NCI-H2107 treated with DMSO at 0.1 percent for 48 hours (cell line): ENCODE data around the gene NPAS1.
"Not testable (repeated sequence)": the region's sequence is repeated elsewhere in the genome, so short reads cannot be mapped to it uniquely, and the experiment has no call there.

Experiments
- DNase-seq: peaks from one replicate; lab custom pipeline; 2025; ENCODE audit not compliant: unreplicated experiment; lab: John Stamatoyannopoulos, UW

Gene NPAS1

DNA sequence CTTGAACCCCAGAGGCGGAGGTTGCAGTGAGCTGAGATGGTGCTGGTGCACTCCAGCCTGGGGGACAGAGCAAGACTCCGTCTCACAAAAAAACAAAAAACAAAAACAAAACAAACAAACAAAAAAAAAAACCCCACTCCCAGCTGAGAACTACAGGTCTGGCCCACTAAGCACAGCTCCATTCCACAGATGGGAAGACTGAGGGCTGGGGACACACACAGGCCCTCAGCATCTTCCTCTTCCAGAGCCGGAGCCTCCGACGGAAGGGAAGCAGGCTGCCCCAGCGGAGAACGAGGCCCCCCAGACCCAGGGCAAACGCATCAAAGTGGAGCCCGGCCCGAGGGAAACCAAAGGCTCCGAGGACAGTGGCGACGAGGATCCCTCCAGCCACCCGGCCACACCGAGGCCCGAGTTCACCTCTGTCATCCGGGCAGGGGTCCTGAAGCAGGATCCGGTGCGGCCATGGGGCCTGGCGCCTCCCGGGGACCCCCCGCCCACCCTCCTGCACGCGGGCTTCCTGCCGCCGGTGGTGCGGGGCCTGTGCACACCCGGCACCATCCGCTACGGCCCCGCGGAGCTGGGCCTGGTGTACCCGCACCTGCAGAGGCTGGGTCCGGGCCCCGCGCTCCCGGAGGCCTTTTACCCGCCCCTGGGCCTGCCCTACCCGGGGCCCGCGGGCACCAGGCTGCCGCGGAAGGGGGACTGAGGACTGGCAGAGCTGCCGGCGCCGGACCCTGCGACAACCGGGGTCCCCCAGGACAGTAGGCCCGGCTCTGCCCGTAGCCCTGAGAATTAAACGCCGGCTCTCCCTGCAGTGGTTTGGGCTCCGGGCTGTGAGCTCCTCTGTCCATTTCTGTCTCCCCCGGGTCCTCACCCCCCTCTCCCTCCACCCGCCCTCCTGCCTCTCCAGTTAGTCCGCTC lies 25.6 kb downstream of the NPAS1 start:
- no peak for DNase-seq

DNA sequence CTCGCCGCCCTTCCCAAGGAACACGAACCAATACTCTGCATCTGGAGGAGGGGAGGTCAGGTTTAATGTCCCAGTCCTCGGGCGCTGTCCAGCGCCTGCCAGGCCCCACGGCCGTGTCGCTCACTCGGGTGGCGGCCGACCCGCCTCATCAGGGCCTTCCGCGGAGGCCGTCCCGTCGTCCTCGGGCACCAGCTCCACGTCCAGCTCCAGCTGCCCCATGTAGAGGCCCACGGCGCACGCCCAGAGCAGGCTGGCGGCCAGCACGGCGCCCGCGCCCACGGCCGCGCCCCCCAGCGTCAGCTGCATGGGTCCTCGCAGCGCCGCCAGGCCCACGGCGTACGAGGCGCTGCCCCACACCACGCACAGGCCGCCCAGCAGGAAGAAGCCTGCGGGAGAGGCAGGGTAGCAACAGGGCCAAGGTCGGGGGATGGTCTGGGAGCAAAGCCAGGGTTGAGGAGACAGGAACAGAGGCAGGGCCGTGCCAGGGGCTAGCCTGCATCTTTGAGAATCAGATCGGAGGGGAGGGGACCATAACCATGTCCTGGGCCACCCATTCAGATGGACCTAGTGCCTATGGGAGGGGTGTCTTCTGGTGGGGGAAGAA lies 26.3 kb downstream of the NPAS1 start:
- no peak for DNase-seq

- no peak for DNase-seq
Measured at GRCh38 chr19:47047272-47047762, 27.7 kb downstream of the NPAS1 start.

DNA sequence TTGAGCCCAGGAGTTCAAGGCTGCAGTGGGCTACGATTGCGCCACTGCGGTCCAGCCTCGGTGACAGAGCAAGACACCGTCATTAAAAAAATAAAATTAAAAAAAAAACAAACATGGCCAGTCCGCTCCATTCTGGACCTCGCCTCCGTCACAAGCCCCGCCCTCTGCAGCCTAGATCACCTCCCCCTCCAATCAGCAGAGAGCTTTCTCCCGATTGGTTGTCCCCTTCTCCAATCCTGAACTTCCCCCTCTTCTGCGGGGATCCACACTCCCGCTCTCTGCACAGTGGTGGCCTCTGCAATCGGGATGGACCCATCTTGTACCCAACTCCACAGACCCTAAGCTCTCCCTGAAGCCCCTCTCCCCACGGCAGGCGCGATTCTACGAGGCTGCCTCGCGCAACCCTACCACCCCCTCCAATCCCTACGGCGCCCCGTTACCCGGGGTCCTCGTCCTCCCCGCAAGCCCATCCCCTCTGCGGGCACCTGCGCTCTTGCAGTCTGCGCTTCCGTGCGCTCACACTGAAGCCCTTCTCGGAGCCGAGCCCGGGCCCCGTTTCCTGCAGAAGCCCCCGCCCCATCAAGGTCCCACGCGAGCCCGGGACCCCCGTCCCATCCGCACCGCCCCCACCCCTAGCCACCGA lies 28.2 kb downstream of the NPAS1 start:
- peak; percentile 46 for DNase-seq

GRCh38 chr19:47049307-47049700 lies 29.7 kb downstream of the NPAS1 start:
- no peak for DNase-seq

- not testable (repeated sequence) for DNase-seq
Measured at GRCh38 chr19:47050562-47050961, 30.9 kb downstream of the NPAS1 start.

DNA sequence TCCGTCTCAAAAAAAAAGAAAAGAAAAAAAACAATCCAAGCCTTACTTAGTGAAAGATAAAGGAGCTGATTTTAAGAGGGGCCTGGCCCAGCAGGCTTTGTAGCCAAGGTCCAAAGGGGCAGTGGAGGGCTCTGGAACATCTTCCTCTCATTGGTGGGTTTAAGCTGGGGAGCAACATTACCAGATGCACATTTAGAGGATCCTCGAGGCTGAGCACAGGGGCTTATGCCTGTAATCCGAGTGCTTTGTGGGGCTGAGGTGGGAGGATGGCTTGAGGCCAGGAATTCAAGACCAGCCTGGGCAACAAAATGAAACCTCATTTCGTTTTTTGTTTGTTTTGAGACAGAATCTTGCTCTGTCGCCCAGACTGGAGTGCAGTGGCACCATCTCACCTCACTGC lies 36.8 kb downstream of the NPAS1 start:
- no peak for DNase-seq

DNA sequence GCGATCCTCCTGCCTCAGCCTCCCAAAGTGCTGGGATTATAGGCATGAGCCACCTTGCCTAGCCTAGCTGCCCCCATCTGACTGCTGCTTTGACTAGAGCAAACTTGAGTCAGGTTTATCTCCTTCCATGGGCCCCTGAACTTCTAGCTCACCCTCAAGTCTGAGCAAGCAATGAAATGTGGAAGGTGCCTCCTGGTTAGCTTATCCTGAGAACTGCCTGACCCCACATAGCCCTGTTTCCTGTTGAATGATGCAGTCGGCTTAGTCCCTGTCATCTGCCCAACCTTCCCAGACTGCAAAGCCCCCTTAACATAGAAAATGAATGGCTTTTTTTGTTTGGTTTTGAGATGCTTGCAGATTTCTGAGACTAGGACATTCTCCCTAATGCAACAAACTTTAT lies 37.7 kb downstream of the NPAS1 start:
- DNase-seq, result no peak

- DNase-seq, result no peak
Measured at GRCh38 chr19:47058621-47059022, 39.0 kb downstream of the NPAS1 start.

DNA sequence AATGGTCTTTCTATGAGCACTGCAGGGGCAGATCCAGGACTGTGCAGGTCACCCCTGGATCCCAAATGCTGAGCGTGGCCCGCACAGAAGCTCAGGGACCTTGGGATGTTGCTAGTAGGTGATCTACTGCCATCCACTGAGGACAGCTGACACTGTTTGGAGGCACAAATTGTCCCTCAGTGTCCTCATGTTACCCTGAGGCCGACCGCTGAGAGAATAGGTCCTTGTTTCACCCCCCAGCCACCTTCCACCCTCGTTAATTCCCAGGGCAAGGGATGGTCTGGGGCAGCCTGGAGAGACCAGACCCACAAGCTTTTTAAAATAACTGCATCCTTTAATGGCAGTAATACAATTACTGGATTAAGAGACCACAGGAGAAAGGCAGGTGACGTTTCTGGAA lies 44.2 kb downstream of the NPAS1 start:
- no peak for DNase-seq

DNA sequence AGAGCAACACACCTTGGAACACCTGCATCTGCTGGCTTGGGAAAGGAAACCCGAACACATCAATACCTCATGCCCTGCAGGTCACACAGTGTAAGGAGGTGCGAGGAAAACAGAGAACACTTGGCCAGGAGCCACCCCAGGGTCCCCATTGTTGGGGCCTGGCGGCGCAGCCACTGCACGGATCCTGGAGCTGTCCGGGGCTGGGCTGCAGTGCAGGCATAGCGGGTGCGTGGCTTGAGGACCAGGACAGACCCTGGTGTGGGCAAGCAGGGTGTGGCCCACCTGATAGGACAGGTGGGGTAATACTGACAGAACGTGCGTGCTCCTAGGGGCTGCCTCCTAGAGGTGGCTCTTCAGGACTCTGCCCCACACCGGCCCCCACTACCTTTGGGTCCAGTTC lies 45.6 kb downstream of the NPAS1 start:
- DNase-seq, result no peak

DNA sequence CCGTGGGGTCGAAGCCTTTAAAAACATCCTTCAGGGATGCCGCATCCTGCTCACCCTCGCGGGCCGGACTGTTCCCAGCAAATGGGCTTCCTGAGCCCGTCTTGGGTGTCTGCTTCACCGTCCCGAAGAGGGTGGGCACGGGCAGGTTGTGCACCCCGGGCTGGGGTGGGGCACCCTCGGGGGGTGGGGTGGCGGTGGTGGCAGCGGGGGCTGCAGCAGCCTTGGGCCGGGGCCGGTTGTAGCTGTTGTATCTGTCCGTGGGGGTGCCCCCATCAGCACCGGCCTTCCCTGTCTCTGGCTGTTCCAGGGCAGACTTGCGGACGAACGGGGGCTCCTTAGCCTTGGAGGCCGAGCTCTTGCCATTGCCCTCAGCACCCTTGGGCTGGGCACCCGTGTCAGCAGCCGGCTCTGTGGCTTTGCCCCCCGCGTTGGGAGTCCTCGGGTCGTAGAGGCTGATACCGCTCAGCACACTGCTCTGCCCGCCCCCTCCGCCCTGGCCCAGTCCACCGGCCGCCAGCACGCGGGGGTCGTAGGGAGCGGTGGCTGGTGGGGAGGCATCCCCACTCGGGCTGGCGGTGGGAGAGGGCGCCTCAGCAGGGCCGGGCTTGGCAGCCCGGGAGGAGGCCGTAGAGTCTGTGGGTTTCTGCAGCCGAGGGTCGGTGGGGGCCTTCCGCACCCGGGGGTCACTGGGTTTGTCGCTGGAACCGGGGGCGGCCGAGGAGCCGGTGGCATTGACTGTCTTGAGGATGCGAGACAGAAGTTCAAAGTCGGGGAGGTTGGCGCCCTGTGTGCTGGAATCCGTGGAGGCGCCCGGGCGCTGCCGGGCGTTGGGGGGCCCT lies 47.0 kb downstream of the NPAS1 start:
- DNase-seq, result no peak

DNA sequence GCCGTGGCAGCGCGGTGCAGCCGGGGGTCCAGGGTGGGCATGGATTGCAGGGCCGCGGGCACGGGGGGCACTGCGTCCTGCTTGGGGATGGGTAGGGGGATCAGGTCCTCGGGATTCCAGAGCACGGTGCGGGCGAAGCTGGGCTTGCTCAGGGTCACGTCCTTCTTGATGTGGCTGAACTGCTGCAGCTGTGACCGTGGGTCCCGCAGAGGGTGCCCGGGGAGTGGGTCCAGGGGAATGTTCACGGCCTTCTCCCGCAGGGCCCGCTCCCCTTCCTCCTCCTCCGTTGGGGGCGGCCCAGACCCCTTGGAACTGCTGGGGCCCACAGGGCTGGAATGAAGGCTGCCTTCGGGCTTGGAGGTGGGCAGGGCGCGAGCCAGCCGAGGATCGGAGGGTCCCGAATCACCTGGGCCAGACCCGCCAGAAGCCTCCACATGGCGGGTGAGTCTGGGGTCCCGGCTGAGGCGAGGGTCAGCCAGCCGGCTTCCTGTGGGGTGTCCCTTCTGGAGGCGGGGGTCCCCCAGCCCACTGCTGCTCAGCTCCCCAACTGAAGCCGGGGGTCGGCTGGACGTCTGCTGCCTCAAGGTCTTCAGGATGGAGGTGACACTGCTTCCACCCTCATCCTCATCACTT lies 47.7 kb downstream of the NPAS1 start:
- no peak for DNase-seq

DNA sequence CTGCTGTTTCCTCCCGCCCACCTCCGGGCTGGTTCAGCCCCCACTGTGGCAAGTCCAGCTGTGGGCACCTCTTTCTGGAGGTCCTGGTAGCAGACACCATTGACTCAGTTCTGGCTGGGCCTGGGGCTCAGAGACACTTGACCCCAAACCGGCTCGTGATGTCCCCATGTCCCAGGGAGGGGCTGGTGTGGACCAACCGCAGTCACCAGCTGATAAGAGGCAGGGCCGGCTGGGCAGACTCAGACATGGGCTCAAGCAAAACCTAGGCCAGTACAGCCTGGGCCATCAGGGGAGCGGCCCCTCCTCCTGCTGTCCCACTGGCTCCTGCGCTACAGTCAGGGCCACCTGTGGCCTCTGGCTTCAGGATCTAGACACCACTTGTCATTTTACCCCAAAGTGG lies 48.6 kb downstream of the NPAS1 start:
- DNase-seq, result no peak

DNA sequence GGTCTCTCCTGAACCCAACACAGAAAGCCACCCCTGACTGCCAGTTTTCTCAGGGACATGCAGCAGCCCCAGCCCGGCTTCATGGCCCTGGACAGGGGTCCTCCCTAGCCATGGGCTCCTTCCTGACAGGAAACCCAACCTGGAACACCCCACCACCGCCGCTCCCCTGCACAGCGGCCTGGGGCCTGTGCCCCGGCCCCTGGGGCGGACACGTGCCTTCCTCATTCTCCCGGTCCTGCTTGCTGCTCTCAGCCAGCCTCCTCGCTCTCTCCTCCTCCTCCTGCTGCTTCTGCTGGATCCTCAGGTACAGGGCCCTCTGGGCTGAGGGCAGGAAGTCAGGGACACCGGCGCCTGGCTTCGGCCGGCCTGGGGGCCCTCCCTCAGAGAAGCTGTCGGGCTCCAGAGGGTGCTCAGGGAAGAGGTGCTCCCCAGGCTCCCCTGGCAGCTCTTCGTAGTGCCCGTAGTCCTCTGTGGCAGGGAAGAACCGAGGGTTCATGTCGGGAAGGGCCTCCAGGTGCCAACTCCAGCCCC lies 49.3 kb downstream of the NPAS1 start:
- no peak for DNase-seq

DNA sequence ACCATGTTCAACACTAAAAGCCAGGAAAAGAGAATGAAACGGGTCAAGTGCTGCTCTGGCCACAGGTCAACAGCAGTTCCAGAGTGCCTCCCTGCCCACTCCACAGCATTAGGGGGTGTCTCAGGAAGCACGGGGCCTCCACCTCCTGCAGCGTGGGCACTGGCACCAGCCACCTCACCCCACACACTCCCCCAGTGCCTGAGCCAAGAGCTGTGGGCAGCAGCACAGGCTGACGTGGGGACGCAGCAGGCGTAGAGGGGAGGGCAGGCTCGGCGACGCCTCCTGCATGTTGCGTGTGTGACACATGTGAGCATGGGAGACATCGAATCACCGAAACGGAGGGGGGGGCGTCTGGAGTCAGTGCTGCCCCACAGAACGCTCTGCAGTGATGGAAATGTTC lies 50.2 kb downstream of the NPAS1 start:
- no peak for DNase-seq

DNA sequence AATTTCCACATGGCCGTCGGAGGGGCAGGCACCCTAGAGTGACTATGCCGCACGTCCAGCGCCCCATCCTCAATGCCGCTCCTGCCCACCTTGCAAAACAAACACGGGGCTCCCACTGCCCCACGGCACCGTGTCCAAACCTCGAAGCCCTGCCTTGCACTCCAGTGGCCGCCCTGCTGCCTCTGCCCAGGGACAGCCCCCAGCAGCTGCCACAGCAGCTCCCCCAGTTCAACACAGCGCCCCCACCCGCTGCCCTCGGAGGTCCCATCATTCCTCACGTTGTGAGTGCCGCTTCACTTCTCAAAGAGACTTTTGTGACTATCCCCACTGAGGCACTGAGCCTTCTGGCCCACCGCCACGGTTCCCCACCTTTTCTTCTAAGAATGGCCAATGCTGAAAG lies 51.1 kb downstream of the NPAS1 start:
- DNase-seq, result no peak

DNA sequence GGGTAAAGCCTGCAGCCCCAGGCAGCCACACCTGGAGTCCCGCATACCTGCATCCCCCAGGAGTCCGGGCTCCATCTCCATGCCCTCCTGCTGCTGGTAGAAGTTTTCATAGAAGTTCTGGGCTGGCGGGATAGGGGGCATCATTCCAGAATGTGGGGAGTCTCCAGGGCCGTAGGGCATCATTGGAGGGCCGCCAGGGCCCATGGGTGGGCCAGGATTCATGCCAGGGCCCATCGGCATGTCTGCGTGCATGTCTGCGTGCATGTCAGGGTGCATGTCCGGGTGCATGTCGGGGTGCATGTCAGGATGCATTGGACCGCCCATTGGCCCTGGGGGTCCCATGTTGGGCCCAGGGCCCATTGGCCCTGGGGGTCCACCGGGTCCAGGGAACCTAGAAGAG lies 52.1 kb downstream of the NPAS1 start:
- no peak for DNase-seq

GRCh38 chr19:47072323-47072722 lies 52.7 kb downstream of the NPAS1 start:
- DNase-seq, result no peak

DNA sequence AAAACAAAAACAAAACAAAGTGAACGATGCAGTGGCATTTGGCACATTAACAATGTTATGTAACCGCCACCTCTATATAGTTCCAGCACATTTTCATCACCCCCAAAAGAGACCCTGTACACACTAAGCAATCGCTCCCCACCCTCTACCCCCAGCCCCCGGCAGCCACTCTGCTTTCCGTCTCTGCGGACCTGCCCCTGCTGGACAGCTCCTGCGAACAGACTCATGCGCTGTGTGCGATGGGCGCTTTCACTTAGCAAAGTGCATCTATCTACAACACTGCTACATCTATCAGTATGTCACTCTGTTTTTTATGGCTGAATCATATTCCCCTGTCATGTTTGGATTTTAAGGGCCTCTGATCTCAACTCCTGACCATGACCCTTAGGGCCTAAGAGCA lies 53.9 kb downstream of the NPAS1 start:
- DNase-seq, result no peak
